C4-2B (cell line): ENCODE results near the gene PLA2G6.

Source experiments
- ZFX ChIP-seq: fragments of 450-650 bp; IDR thresholded peaks from 2 replicates; pipeline ENCODE4 v1.6.1; 2017
- TF ChIP-seq, protein P1 (sequence below): fragments of 450-650 bp; conservative IDR thresholded peaks from 2 replicates; pipeline ENCODE4 v1.5.1; 2017; ENCODE audit warnings: mild to moderate bottlenecking

DNA sequence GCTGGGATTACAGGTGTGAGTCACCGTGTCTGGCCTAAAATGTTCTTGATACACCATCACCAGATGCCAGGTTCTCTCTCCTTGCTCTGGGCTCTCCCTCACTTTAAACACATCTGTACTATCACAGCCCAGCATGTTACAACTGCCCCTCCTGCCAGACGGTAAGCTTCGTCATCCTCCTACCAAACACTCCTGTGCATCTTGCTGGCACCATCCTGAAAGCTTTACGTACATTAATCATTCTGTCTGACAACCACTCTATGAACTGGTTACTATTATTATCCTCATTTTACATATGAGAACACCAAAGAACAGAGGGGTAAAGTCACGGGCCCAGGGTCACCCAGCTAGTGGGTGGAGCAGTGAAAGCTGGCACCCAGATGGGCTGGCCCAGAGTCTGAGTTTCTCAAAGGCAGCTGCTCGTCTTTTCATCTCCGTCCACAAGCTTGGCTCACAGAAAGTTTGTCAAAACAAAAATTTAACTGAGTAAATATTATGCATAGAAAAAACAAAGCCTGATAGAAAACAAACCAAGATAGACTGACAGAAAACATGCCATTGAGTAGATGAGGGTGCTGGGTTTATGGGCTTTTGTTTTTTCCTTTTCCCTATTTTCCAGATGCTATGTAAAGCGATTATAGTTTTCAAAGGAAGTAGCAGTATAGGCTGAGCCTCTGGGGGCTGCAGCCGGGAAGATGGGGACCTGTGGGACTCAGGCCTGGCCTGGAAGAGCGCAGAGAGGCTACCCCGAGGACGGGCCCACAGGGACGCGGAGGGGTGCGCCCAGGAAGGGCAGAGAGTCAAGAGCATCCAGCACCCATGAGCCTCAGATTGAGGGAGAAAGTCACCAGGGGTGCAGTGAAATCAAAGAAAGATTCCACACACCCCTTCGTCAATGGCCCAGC is 9.5 kb downstream of the PLA2G6 start:
- TF ChIP-seq, protein P1, sequence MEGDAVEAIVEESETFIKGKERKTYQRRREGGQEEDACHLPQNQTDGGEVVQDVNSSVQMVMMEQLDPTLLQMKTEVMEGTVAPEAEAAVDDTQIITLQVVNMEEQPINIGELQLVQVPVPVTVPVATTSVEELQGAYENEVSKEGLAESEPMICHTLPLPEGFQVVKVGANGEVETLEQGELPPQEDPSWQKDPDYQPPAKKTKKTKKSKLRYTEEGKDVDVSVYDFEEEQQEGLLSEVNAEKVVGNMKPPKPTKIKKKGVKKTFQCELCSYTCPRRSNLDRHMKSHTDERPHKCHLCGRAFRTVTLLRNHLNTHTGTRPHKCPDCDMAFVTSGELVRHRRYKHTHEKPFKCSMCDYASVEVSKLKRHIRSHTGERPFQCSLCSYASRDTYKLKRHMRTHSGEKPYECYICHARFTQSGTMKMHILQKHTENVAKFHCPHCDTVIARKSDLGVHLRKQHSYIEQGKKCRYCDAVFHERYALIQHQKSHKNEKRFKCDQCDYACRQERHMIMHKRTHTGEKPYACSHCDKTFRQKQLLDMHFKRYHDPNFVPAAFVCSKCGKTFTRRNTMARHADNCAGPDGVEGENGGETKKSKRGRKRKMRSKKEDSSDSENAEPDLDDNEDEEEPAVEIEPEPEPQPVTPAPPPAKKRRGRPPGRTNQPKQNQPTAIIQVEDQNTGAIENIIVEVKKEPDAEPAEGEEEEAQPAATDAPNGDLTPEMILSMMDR: no peak
- TF ChIP-seq ZFX: no peak
